ENCODE measurements around the gene MSL1.
"Not testable (repeated sequence)": the region's sequence is repeated elsewhere in the genome, so short reads cannot be mapped to it uniquely, and the experiment has no call there.

MSL1 gene

GRCh38 chr17:40124279-40125141 lies 2.7 kb downstream of the MSL1 start:
- DNase-seq (ENCODE audit: low read depth, low spot score): no peak

- no peak for DNase-seq (ENCODE audit: low read depth, low spot score)
These were observed 7.7 kb downstream of the MSL1 start for GRCh38 chr17:40129498-40129897.

GRCh38 chr17:40130352-40131042 lies 8.7 kb downstream of the MSL1 start:
- DNase-seq (ENCODE audit: low read depth, low spot score): no peak

DNA sequence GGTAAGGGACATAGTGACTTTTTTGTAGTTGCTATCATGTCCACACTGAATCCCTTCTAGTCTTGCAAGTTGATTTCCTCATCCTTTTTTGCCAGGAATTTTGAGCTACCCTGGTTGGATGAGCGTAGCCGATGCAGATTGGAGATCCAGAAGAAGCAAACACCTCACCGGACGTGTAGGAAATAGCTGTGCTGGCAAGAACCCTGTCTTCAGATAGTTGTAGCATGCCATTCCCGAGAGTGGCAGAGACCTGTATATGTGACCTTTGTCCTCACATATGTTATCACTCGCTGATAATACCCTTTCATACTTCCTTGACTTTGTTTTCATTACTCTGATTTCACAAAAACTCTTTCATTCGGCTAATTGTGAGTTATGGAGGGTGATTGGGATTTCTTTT lies 12.4 kb downstream of the MSL1 start:
- no peak for DNase-seq (ENCODE audit: low read depth, low spot score)

DNA sequence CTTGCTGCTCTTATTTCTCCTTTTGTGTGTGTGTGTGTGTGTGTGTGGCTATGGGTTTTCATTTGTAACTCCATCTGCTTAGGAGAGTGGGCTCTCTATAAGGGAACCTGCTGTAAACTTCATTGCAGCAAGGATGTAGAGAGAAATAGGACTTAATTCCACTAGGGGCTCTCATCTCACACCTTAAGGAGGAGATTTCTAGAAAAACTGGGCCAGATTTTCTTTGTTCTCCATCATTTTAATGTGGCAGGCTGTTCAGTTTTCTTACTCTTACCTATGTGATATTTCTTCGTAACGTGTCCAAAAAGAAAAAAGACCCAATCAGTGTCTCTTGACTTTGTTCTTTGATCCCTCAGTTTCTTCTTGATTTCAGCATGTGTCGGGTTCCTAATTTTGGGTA lies 14.0 kb downstream of the MSL1 start:
- no peak for DNase-seq (ENCODE audit: low read depth, low spot score)

DNA sequence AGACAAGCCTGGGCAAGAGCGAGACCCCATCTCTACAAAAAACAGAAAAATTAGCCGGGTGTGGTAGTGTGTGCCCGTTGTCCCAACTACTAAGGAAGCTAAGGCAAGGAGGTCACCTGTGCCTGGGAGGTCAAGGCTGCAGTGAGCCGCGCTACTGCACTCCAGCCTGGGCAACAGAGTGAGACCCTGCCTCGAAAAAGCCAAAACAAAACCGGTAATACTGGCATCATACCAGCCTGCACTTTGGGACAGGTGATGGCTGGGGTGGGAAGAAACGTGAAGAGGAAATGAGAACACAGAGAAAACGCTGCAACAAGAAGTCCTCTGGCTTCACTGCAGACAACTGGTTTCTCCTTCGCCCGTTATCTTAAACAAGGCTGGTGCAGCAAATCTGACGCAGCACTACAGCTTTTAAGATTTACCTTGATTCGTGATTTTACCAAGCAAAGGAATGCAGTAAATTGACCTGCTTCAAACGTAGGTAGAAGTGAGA lies 17.8 kb downstream of the MSL1 start:
- DNase-seq (ENCODE audit: low read depth, low spot score): no peak

DNA sequence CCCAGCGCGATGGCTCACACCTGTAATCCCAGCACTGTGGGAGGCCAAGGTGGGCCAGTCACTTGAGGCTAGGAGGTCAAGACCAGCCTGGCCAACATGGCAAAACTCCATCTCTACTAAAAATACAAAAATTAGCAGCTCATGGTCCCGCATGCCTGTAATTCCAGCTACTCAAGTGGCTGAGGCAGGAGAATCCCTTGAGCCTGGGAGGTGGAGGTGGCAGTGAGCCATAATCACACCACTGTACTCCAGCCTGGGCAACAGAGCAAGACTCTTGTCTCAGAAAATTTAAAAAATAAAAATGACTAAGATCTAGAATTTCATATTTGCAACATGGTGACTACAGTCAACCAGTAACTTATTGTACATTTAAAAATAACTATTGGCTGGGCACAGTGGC lies 21.4 kb downstream of the MSL1 start:
- DNase-seq (ENCODE audit: low read depth, low spot score): not testable (repeated sequence)

DNA sequence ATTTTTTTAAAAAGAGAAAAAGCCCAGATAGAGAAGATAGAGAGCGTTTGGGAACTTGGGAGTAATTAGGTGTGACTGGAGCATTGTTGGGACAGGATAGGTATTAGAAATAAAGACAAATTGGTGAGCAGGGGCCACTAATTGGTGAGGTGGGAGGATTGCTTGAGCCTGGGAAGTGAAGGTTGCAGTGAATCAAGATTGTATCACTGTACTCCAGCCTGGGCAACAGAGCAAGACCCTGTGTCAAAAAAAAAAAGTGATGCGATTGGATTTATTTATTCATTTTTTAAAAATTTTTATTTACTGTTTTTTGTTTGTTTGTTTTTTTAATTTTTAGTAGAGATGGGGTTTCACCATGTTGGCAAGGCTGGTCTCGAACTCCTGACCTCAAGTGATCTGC lies 23.7 kb downstream of the MSL1 start:
- DNase-seq (ENCODE audit: low read depth, low spot score): no peak

DNA sequence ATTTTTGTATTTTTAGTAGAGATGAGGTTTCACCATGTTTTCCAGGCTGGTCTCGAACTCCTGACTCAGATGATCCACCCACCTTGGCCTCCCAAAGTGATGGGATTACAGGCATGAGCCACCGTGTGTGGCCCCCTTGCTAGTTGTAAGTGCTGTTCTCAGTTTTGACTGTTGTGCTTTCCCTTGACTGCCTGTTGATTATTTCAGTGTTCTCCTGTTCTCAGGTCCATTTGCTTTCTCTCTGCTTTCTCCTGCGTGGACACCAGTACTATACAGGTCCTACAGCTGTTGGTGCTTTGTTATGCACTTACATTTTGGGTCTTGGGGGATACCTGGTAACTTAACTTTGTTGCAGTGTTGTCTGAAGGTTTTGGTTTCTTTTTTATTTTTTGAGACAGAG lies 26.8 kb downstream of the MSL1 start:
- no peak for DNase-seq (ENCODE audit: low read depth, low spot score)

DNA sequence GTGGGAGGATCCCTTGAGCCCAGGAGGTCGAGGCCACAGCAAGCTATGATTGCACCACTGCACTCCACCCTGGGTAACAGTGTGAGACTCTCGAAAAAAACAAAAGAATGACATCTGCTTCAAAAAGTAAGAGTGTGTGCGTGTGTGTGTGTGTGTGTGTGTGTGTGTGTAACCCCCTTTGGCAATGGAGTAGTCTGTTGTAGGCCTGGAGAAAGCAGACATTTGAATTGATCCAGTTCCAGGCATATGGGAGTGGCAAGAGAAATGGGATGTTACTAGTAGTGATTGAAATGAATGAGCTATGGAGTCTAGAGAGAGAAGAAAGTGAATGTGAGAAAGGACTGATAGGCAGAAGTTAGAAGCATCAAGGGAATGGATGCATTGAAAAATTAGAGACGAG lies 28.5 kb downstream of the MSL1 start:
- DNase-seq (ENCODE audit: low read depth, low spot score): no peak

DNA sequence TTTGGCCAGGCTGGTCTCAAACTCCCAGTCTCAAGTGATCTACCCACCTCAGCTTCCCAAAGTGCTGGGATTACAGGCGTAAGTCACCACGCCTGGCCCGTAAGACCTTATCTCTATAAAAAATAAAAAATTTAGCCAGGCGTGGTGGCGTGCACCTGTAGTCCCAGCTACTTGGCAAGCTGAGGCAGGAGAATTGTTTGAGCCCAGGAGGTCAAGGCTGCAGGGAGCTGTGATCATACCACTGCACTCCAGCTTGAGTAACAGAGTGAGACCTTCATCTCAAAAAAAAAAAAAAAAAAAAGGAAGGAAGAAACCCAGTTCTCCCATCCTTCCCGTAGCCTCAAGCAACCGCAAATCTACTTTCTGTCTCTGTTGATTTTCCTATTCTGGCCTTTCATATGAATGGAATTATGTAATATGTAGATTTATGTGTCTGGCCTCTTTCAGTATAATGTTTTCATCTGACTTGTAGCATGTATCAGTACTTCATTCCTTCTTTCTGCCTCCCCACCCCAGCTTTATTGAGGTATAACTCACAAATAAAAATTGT lies 29.7 kb downstream of the MSL1 start:
- no peak for DNase-seq (ENCODE audit: low read depth, low spot score)

GRCh38 chr17:40153603-40154236 lies 31.9 kb downstream of the MSL1 start:
- DNase-seq (ENCODE audit: low read depth, low spot score): no peak

GRCh38 chr17:40157973-40158372 lies 36.2 kb downstream of the MSL1 start:
- no peak for DNase-seq (ENCODE audit: low read depth, low spot score)

DNA sequence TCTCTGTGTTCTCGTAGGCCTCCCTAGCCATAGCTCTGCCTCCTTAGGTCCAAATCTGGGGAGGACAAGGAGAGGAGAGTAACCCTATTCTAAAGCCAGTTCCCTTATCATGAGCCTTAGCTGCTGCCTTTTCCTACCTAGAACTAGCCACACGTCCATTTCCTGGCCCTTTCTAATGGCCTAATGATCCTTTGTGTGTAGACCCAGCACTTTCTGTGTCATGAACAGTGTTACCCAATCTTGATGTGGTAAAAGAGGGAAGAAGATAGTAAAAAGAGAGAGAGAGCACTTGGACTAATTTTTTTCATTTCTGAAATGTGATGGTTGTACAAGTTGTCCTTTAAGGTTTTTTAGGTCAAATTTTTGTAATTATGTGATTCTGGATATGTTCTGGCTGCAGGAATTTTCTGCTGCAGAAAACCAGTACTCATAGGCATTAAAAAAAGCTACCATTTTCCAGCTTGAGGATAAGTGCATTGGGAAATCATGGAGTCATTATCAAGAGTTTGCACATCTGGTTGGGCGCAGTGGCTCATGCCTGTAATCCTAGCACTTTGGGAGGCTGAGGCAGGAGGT lies 36.8 kb downstream of the MSL1 start:
- no peak for DNase-seq (ENCODE audit: low read depth, low spot score)

- no peak for DNase-seq (ENCODE audit: low read depth, low spot score)
These were observed 37.7 kb downstream of the MSL1 start for GRCh38 chr17:40159456-40159855.

- DNase-seq (ENCODE audit: low read depth, low spot score): no peak
These were observed 46.0 kb downstream of the MSL1 start for GRCh38 chr17:40167685-40168261.

DNA sequence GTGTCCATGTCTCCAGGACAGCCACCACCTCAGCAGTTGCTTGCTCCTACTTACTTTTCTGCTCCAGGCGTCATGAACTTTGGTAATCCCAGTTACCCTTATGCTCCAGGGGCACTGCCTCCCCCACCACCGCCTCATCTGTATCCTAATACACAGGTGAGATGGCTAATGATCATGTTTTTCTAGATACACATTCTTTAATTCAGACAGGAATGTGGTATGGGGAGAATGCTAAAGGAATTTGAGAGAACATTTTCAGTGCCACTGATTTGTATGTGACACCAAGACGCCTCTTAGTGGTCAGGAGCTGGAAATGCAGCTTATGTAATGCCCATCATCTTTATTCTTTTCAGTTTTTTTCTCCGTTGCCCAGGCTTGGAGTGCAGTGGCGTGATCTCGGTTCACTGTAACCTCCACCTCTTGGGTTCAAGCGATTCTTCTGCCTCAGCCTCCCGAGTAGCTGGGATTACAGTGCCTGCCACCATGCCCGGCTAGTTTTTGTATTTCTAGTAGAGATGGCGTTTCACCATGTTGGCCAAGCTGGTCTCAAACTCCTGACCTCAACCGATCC lies 46.6 kb downstream of the MSL1 start:
- DNase-seq (ENCODE audit: low read depth, low spot score): no peak

GRCh38 chr17:40170325-40170724 lies 48.6 kb downstream of the MSL1 start:
- DNase-seq (ENCODE audit: low read depth, low spot score): no peak

GRCh38 chr17:40171750-40172149 lies 50.0 kb downstream of the MSL1 start:
- DNase-seq (ENCODE audit: low read depth, low spot score): no peak

DNA sequence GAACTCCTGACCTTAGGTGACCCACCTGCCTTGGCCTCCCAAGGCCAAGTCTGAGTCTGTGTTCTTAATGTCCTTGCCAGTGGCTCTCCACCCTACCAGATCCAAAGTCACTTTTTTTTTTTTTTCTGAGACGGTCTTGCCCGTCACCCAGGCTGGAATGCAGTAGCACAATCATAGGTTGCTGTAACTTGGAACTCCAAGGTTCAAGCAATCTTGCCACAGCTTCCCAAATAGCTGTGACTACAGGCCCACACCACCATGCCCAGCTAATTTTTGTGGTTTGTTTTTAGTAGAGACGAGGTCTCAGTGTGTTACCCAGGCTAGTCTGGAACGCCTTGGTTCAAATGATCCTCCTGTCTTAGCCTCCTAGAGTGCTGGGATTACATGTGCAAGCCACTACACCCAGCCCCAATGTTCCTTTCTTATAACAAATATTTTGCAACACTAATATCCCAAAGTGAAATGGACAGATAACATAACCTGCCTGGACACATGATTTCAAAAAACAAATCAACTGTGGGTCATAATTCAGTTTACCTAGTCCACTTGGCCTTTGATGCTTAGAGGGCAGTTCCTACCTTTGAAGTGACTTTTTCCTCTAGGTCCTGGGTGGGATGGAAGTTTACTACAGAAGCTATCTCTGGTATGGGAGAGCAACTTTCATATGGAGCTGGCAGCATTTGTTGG lies 51.5 kb downstream of the MSL1 start:
- no peak for DNase-seq (ENCODE audit: low read depth, low spot score)

DNA sequence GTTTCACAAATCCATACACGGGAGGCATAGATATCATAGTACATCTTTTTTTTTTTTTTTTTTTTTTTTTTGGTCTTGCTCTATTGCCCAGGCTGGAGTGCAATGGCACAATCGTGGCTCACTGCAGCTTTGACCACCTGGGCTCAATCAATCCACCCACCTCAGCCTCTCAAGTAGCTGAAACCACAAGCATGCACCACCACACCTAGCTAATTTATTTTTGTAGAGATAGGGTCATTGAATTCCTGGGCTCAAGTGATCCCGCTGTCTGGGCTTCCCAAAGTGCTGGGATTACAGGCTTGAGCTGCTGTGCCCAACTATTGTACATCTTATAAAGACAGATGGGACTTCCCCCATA lies 52.0 kb downstream of the MSL1 start:
- DNase-seq (ENCODE audit: low read depth, low spot score): no peak
